ENCODE data around the gene OR6B3.

Gene OR6B3

DNA sequence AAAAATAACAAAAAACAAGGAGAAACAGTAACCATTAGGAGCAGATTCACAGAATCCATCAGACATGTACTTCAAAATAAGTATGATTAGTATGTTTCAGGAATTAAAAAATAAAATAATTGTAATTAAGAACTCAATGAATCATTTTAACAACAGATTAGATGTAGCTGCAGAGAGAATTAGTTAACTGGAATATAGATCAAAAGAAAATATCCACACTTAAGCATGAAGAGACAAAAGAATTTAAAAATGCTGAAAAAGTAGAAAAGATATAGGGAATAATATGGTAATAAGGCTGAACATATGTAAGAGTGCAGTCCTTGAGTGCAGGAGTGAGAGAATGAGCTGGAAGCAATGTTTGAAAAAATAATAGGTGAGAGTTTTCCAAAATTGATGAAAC is 24.1 kb upstream of the OR6B3 start:
- no peak for DNase-seq (ENCODE audit: extremely low read depth, low read depth)
- TF ChIP-seq, protein P1, sequence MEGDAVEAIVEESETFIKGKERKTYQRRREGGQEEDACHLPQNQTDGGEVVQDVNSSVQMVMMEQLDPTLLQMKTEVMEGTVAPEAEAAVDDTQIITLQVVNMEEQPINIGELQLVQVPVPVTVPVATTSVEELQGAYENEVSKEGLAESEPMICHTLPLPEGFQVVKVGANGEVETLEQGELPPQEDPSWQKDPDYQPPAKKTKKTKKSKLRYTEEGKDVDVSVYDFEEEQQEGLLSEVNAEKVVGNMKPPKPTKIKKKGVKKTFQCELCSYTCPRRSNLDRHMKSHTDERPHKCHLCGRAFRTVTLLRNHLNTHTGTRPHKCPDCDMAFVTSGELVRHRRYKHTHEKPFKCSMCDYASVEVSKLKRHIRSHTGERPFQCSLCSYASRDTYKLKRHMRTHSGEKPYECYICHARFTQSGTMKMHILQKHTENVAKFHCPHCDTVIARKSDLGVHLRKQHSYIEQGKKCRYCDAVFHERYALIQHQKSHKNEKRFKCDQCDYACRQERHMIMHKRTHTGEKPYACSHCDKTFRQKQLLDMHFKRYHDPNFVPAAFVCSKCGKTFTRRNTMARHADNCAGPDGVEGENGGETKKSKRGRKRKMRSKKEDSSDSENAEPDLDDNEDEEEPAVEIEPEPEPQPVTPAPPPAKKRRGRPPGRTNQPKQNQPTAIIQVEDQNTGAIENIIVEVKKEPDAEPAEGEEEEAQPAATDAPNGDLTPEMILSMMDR (IDR thresholded peaks at IDR 0.05; ENCODE audit: low read depth, low read length): no peak

DNA sequence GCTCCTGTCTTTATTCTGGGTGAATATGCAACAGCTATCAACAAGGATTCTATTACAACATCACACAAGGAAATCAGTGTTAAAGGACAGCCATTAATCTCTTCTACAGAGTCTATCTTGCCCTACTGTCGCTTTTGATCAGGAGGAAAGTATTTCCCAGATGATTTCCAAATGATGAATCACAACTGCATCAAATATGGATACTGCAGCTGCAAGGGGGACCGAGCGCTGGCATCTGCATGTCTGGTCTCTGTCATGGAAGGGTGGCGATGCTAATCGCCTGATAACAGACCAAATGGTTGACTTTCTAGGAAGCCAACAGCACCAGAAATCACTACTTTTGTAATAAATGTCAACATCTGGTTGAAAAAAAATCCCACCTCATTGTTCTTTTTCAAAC is 21.2 kb upstream of the OR6B3 start:
- DNase-seq (ENCODE audit: extremely low read depth, low read depth): no peak
- TF ChIP-seq, protein P1 (IDR thresholded peaks at IDR 0.05; ENCODE audit: low read depth, low read length): no peak

DNA sequence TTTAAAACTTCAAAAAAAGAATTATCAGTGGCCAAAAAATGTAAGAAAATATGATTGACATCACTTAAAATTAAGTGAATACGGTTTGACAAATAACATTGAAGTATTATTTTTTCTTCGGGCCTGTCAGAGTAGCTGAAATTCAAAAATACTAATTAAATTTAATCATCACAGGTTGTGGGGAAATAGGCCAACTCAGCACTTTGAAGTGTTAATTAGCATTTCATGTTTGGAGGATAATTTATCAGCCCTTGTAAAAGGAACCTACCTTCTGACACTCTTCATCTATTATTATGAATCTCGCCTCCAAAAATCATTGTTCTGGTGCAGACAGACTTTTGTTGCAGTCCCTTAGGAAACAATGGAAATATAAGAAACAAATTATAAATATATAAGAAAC is 17.6 kb upstream of the OR6B3 start:
- TF ChIP-seq, protein P1 (IDR thresholded peaks at IDR 0.05; ENCODE audit: low read depth, low read length): no peak
- DNase-seq (ENCODE audit: extremely low read depth, low read depth): no peak

DNA sequence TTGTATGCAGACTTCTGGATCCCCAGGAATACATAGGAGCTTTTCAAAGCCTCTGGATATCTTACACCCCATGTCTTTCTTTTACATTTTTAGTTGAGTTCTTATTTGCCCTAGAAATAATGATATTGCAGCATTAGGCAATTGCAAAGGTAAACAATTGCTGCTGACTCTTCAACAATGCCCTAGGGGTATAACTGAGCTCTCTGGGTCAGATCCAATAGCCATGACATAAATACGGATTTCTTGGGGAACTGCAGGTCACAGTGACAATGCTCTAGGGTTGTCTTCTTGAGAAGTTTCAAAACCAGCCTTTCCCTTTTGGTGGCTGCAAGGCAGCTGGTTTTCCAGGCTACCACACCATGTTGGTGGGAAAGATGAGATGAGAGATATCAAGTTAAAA is 16.5 kb upstream of the OR6B3 start:
- TF ChIP-seq, protein P1 (IDR thresholded peaks at IDR 0.05; ENCODE audit: low read depth, low read length): no peak
- no peak for DNase-seq (ENCODE audit: extremely low read depth, low read depth)

DNA sequence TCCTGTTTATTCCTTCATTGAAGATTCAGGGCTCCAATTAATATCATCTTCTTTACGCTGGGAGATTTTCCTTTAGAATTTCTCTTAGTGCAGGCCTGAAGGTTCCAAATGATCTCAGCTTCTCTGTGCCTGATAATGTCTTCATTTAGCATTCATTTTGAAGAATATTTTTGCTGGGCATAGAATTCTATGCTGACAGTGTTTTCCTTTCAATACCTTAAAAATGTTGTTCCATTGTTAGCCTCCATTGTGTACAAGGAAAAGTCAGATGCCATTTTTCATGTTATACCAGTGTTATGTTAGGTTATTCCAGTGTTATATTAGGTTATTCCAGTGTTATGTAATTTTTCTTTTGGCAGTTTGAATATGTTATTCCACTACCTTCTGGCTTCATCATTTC is 14.9 kb upstream of the OR6B3 start:
- TF ChIP-seq, protein P1 (IDR thresholded peaks at IDR 0.05; ENCODE audit: low read depth, low read length): no peak

DNA sequence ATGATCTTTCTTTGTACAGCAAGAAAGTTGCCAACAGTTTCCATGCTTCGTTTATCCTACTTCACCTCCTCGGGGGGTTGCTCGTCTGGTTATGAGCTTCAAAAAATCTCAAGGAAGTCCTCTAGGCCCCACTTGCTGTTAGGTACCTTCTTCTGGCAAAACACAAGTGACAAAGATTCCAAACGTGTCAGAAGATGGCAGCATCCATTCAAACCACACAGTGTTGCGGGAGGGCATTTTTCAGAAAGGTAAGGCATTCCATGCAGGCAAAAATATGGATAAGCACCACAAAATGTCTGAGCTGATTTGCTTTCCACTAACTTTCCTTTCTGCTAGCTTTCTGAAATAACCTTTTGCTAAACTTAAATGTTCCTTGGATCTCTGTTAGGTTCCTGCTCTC is 13.2 kb upstream of the OR6B3 start:
- TF ChIP-seq, protein P1 (IDR thresholded peaks at IDR 0.05; ENCODE audit: low read depth, low read length): no peak
- no peak for DNase-seq (ENCODE audit: extremely low read depth, low read depth)

More for the DNA sequence above, 14.9 kb upstream of the OR6B3 start:
- DNase-seq (ENCODE audit: extremely low read depth, low read depth): no peak

DNA sequence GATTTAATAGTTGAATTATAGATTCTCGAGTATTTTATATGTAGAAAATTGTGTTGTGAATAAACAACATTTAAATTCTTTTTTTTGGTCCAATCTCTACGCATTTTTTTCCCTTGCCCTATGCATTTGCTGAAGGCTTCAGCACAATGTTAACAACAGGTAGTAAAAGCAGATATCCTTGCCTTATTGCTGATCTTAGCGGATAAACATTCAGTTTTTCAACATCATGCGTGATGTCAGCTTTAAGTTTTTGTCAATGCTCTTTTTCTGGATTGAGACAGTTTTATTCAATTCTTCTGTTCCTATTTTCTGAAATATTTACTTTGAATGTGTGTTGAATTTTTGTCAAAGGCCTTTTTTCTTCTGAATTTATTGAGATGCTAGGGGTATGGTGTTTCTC is 11.6 kb upstream of the OR6B3 start:
- DNase-seq (ENCODE audit: extremely low read depth, low read depth): no peak
- TF ChIP-seq, protein P1 (IDR thresholded peaks at IDR 0.05; ENCODE audit: low read depth, low read length): no peak
